ENCODE data around the gene ZNF821. TPM values are rescaled to one million over a fixed set of nuclear protein-coding genes. Genes with fewer than 3 reads are reported as not detected.

ZNF821 gene
- total and polyA plus RNA-seq, 10 of the 15 experiments (the other 5 are each of a cell fraction or from before 2014, with no cell fraction given): 0.82 to 9.9 (median 6.8) TPM

GRCh38 chr16:71927383-71927782, 43.4 kb upstream of the ZNF821 start:
- in situ Hi-C loops (cut with MboI) (no loop called here), intact Hi-C loops (cut with micrococcal nuclease; ENCODE audit: unreplicated experiment) (no loop called here)
- BruUV-seq (replicated peaks): no TSS peak
- Histone ChIP-seq H3K27me3 (replicated peaks in 1 of 2; ENCODE audit: control insufficient read depth in 2 of 2, insufficient read depth in 2 of 2, low read length in 1 of 2) (no peaks in the 10 kb centered on the region), H3K4me2 (ENCODE audit: control insufficient read depth, insufficient read depth) (no peak overlapping the region), H4K20me1 (ENCODE audit: control insufficient read depth, insufficient read depth) (no peaks in the 10 kb centered on the region; the same call in 1 of the 2 replicates), H3K4me3 (no peak overlapping the region), H2AFZ (ENCODE audit: control insufficient read depth, low read depth, low read length) (no peak overlapping the region), H3K9me3 (replicated peaks; ENCODE audit: control insufficient read depth, insufficient read depth, low read length) (no peaks in the 10 kb centered on the region), H3K4me1 (ENCODE audit: control insufficient read depth, insufficient read depth, low read length) (no peaks in the 10 kb centered on the region), H3K9ac (ENCODE audit: control insufficient read depth, insufficient read depth, low read length) (no peak overlapping the region), H3K79me2 (ENCODE audit: control insufficient read depth, insufficient read depth, low read length) (no peaks in the 10 kb centered on the region; the same call in 1 of the 2 replicates), H3K36me3 (ENCODE audit: control insufficient read depth in 2 of 2, insufficient read depth in 2 of 2, low read length in 1 of 2) (peaks cover 20 to 60% of the 10 kb centered on the region in 2 experiments), H3K27ac (ENCODE audit: control insufficient read depth, insufficient read depth) (no peak overlapping the region)
- ChIA-PET CTCF (interaction anchor here (0.8 kb wide), 1 partner anchor 10 kb away, joined by 3 read pairs; no protein-coding TSS in a partner anchor), POLR2A (interaction anchor here (0.6 kb wide), 1 partner anchor 296 kb away, joined by 4 read pairs; no protein-coding TSS in a partner anchor), SMC1A (ENCODE audit: uncharacterized antibody, unreplicated experiment) (no interaction called here), RAD21 (ENCODE audit: unreplicated experiment) (no interaction called here)
- no peak for DNase-seq (ENCODE audit: low read depth, low spot score)
- no peak for FAIRE-seq
- ATAC-seq: no peak
- 68% methylated on average over 3 of the region's 3 CpGs for WGBS (ENCODE audit: insufficient coverage, insufficient replicate concordance, low lambda C conversion rate, missing lambda C conversion rate)
- TF ChIP-seq SUPT20H (IDR thresholded peaks at IDR 0.05; ENCODE audit: borderline replicate concordance, control insufficient read depth, low read depth, low read length): no peak
- no peak for TF ChIP-seq TBL1XR1 (IDR thresholded peaks at IDR 0.05; ENCODE audit: low read depth, low read length)
- TF ChIP-seq CBFB (IDR thresholded peaks at IDR 0.05; ENCODE audit: low read depth): no peak
- no peak for TF ChIP-seq TAF1 (IDR thresholded peaks at IDR 0.05; ENCODE audit: borderline replicate concordance, low read depth, low read length)
- no peak for TF ChIP-seq ZBTB4 (CRISPR knock-in tag; IDR thresholded peaks at IDR 0.05)
- no peak for TF ChIP-seq RELA (IDR thresholded peaks at IDR 0.05; ENCODE audit: borderline replicate concordance, partially characterized antibody)

Data from GM12878 (cell line).